Activated gamma-delta T cell treated with anti-CD3 and anti-CD28 coated beads, Interleukin-2, amount 50 U/mL, for 16 hours (primary cell): Measurements from ENCODE around the gene RRAGD.

Source experiments
- DNase-seq: peaks from one replicate; pipeline ENCODE4 v3.0.0-alpha.2; 2020; ENCODE audit warnings: low read depth

Gene RRAGD

GRCh38 chr6:89339565-89339964 lies 72.5 kb downstream of the RRAGD start:
- DNase-seq: no peak

- no peak for DNase-seq
Measured at GRCh38 chr6:89335164-89335563, 76.9 kb downstream of the RRAGD start.

GRCh38 chr6:89330910-89331309 lies 81.2 kb downstream of the RRAGD start:
- DNase-seq: no peak

- no peak for DNase-seq
Measured at GRCh38 chr6:89328976-89329375, 83.1 kb downstream of the RRAGD start.

- DNase-seq: no peak
Measured at GRCh38 chr6:89324304-89324703, 87.8 kb downstream of the RRAGD start.

GRCh38 chr6:89323511-89323971 lies 88.5 kb downstream of the RRAGD start:
- no peak for DNase-seq

GRCh38 chr6:89321131-89321970 lies 90.7 kb downstream of the RRAGD start:
- DNase-seq: no peak

GRCh38 chr6:89320012-89320559 lies 92.0 kb downstream of the RRAGD start:
- no peak for DNase-seq

GRCh38 chr6:89317067-89317466 lies 95.0 kb downstream of the RRAGD start:
- no peak for DNase-seq

- DNase-seq: no peak
Measured at GRCh38 chr6:89315249-89315885, 96.7 kb downstream of the RRAGD start, which contains the start of gene GABRR2. Gene GABRR2, minus strand, starts transcription at chr6:89315299. Its CDS starts 134 bp downstream, at chr6:89315165.

- no peak for DNase-seq
Measured at GRCh38 chr6:89314692-89315091, 97.4 kb downstream of the RRAGD start.
